GM23338 (cell line): ENCODE results near the gene CCDC138. TPM values are rescaled to one million over a fixed set of nuclear protein-coding genes. Genes with fewer than 3 reads are reported as not detected.

Experiments used
- ATAC-seq: fragments of 200-7000 bp; cut with Tn5 transposase; 3 replicates; pipeline ENCODE4 v1.9.1; 2020
- DNase-seq: peaks from one replicate; pipeline ENCODE4 v3.0.0-alpha.2; 2015; ENCODE audit warnings: low spot score
- H2AFZ ChIP-seq: fragments of 200-600 bp; sonication (generic); 2 replicates; pipeline ENCODE4 v1.8.0; 2016; ENCODE audit warnings: antibody characterized with exemption, mild to moderate bottlenecking, moderate library complexity
- H3F3A ChIP-seq: fragments of 200-600 bp; sonication (generic); replicated peaks from 2 replicates; pipeline ENCODE4 v1.8.0; 2017; ENCODE audit warnings: antibody characterized with exemption, mixed run types, low read depth
- H3K27ac ChIP-seq: fragments of 200-600 bp; sonication (generic); 2 replicates; pipeline ENCODE4 v1.6.1; 2016; ENCODE audit warnings: low read depth
- H3K27me3 ChIP-seq: fragments of 200-600 bp; sonication (generic); 2 replicates; pipeline ENCODE4 v1.8.0; 2016; ENCODE audit warnings: mild to moderate bottlenecking, mixed run types, moderate library complexity; ENCODE audit not compliant: insufficient read depth
- H3K36me3 ChIP-seq: fragments of 200-600 bp; sonication (generic); 2 replicates; pipeline ENCODE4 v1.8.0; 2016; ENCODE audit warnings: mild to moderate bottlenecking; ENCODE audit not compliant: insufficient read depth
- H3K4me1 ChIP-seq: fragments of 200-600 bp; sonication (generic); 2 replicates; pipeline ENCODE4 v1.8.0; 2016; ENCODE audit warnings: mild to moderate bottlenecking, moderate library complexity; ENCODE audit not compliant: insufficient read depth
- H3K4me2 ChIP-seq: fragments of 200-600 bp; sonication (generic); 2 replicates; pipeline ENCODE4 v1.7.1; 2017; ENCODE audit warnings: mixed run types
- H3K4me3 ChIP-seq: fragments of 200-600 bp; sonication (generic); 2 replicates; pipeline ENCODE4 v1.6.1; 2016; ENCODE audit warnings: mixed run types
- H3K79me2 ChIP-seq: fragments of 200-600 bp; sonication (generic); replicated peaks from 2 replicates; pipeline ENCODE4 v1.8.0; 2017; ENCODE audit warnings: mild to moderate bottlenecking; ENCODE audit not compliant: insufficient read depth
- H3K9me2 ChIP-seq: fragments of 200-600 bp; sonication (generic); 2 replicates; pipeline ENCODE4 v1.8.0; 2017; ENCODE audit not compliant: insufficient read depth
- H4K20me1 ChIP-seq: fragments of 200-600 bp; sonication (generic); replicated peaks from 2 replicates; pipeline ENCODE4 v1.8.0; 2017; ENCODE audit warnings: mild to moderate bottlenecking; ENCODE audit not compliant: insufficient read depth
- H3K27ac Mint-ChIP-seq: 2 replicates; pipeline ENCODE4 v1.8.0; 2020; ENCODE audit warnings: inconsistent platforms, mild to moderate bottlenecking, moderate library complexity, mixed read lengths
- H3K27me3 Mint-ChIP-seq: 3 replicates; pipeline ENCODE4 v1.8.0; 2022; ENCODE audit warnings: low read depth, mild to moderate bottlenecking, moderate library complexity, mixed read lengths, inconsistent platforms; ENCODE audit not compliant: insufficient read depth, poor library complexity
- H3K36me3 Mint-ChIP-seq: 3 replicates; pipeline ENCODE4 v1.8.0; 2021; ENCODE audit warnings: low read depth, mild to moderate bottlenecking, inconsistent platforms, moderate library complexity, mixed read lengths
- H3K4me1 Mint-ChIP-seq: 3 replicates; pipeline ENCODE4 v1.8.0; 2020; ENCODE audit warnings: mild to moderate bottlenecking, inconsistent platforms, mixed read lengths
- H3K4me3 Mint-ChIP-seq: 3 replicates; pipeline ENCODE4 v1.8.0; 2021; ENCODE audit warnings: moderate library complexity, mild to moderate bottlenecking, inconsistent platforms, mixed read lengths
- H3K9me3 Mint-ChIP-seq: 3 replicates; pipeline ENCODE4 v1.8.0; 2020; ENCODE audit warnings: moderate library complexity, mild to moderate bottlenecking, inconsistent platforms, mixed read lengths
- CREB1 ChIP-seq: fragments of 250-450 bp; sonication (Bioruptor Pico); IDR thresholded peaks from 2 replicates; pipeline ENCODE4 v1.5.0; 2020; ENCODE audit warnings: low read depth, mild to moderate bottlenecking, moderate library complexity
- EZH2 ChIP-seq: fragments of 200-600 bp; sonication (generic); IDR thresholded peaks from one replicate; pipeline ENCODE4 v1.8.0; 2017; ENCODE audit warnings: antibody characterized with exemption, mild to moderate bottlenecking, low read depth; ENCODE audit not compliant: unreplicated experiment
- EZH2phosphoT487 ChIP-seq: fragments of 200-600 bp; sonication (generic); IDR thresholded peaks from one replicate; pipeline ENCODE4 v1.8.1; 2018; ENCODE audit warnings: antibody characterized with exemption; ENCODE audit not compliant: unreplicated experiment
- JUNB ChIP-seq: IDR thresholded peaks from one replicate; pipeline ENCODE4 v1.6.1; 2016; ENCODE audit warnings: antibody characterized with exemption; ENCODE audit not compliant: unreplicated experiment
- NANOG ChIP-seq: IDR thresholded peaks from 2 replicates; pipeline ENCODE4 v1.6.1; 2016; ENCODE audit warnings: antibody characterized with exemption, borderline replicate concordance
- POLR2AphosphoS5 ChIP-seq: IDR thresholded peaks from 2 replicates; pipeline ENCODE4 v1.6.1; 2016; ENCODE audit warnings: antibody characterized with exemption, low read depth
- STAT1 ChIP-seq: IDR thresholded peaks from one replicate; pipeline ENCODE4 v1.6.1; 2016; ENCODE audit warnings: antibody characterized with exemption; ENCODE audit not compliant: unreplicated experiment
- ZNF114 ChIP-seq: fragments of 250-450 bp; sonication (Bioruptor Pico); IDR thresholded peaks from 2 replicates; pipeline ENCODE4 v1.5.0; 2020; ENCODE audit warnings: mild to moderate bottlenecking, moderate library complexity
- ZNF331 ChIP-seq: fragments of 250-450 bp; sonication (Bioruptor Pico); IDR thresholded peaks from 2 replicates; pipeline ENCODE4 v1.5.0; 2020; ENCODE audit warnings: low read depth, mild to moderate bottlenecking, moderate library complexity
- polyA plus RNA-seq: library from polyadenylated mRNA; unstranded; fragments of >200 nt; fragmentation: Nextera tagmentation; extraction: Ambion mirVana; gene quantifications from 2 replicates; pipeline ENCODE4 v1.2.1, GENCODE V29; 2016
- total RNA-seq: library from RNA; depleted of rRNA; stranded (reverse); fragments of >200 nt; shearing (Covaris generic); gene quantifications from 2 replicates; pipeline ENCODE4 v1.2.3, GENCODE V29; 2014
- TF ChIP-seq, protein P1 (sequence below): IDR thresholded peaks from 2 replicates; pipeline ENCODE4 v1.6.1; 2016; ENCODE audit warnings: antibody characterized with exemption
- TF ChIP-seq, protein P2 (sequence below): IDR thresholded peaks from one replicate; pipeline ENCODE4 v1.6.1; 2018; ENCODE audit warnings: antibody characterized with exemption; ENCODE audit not compliant: unreplicated experiment
- TF ChIP-seq, protein P3 (sequence below): fragments of 250-450 bp; sonication (Bioruptor Pico); IDR thresholded peaks from 2 replicates; pipeline ENCODE4 v1.5.0; 2020; ENCODE audit warnings: mild to moderate bottlenecking, moderate library complexity
- TF ChIP-seq, protein P4 (sequence below), 2 experiments: fragments of 200-600 bp in 1 of 2; sonication (generic) in 1 of 2; conservative IDR thresholded peaks; 2 replicates each; pipeline versions ENCODE4 v1.5.1 to v1.6.1; 2016 to 2017; ENCODE audit warnings: antibody characterized with exemption in 2 of 2, low read depth in 2 of 2, mild to moderate bottlenecking in 2 of 2, moderate library complexity in 1 of 2

The CCDC138 gene
- total and polyA plus RNA-seq, 2 experiments from 2014 or later, result 30.8 to 31.6 TPM

DNA sequence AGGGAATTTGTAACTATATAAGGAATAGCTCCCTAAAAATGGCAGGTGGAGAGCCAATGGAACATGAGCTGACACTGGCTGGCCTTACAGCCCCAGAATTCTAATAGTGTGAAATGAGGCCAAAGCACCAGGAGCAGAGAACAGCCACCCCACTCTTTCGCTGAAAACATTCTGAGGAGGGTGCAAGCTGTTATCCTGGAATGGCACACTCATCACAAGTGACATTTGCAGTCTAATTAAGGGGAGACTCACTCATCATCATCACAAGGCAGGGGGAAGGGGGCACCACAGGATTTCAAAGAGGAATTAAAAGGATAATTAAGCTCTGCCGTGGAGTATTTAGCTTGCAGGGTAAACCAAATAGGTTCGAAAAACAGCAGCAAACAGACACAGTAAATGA is 108.2 kb downstream of the CCDC138 start:
- Histone ChIP-seq H3K4me2 (no peak overlapping the region), H3K36me3 (no peaks in the 10 kb centered on the region), H3K79me2 (no peaks in the 10 kb centered on the region), H3K4me1 (no peaks in the 10 kb centered on the region), H4K20me1 (no peaks in the 10 kb centered on the region; the same call in 1 of the 2 replicates), H3K27ac (no peak overlapping the region), H3F3A (no peaks in the 10 kb centered on the region), H2AFZ (no peak overlapping the region), H3K9me2 (no peaks in the 10 kb centered on the region), H3K27me3 (no peaks in the 10 kb centered on the region), H3K4me3 (no peak overlapping the region)
- H3K9me3 Mint-ChIP-seq, result peaks cover 4% of the 10 kb centered on the region; the same call in 1 of the 3 replicates
- peaks cover 5% of the 10 kb centered on the region; the same call in 2 of the 3 replicates for H3K36me3 Mint-ChIP-seq
- H3K4me1 Mint-ChIP-seq, result peaks cover 12% of the 10 kb centered on the region; the same call in 2 of the 3 replicates
- ATAC-seq (no peak), DNase-seq (no peak)
- no peak overlapping the region for H3K4me3 Mint-ChIP-seq
- H3K27ac Mint-ChIP-seq, result no peak overlapping the region
- TF ChIP-seq POLR2AphosphoS5, result no peak
- TF ChIP-seq, protein P1, sequence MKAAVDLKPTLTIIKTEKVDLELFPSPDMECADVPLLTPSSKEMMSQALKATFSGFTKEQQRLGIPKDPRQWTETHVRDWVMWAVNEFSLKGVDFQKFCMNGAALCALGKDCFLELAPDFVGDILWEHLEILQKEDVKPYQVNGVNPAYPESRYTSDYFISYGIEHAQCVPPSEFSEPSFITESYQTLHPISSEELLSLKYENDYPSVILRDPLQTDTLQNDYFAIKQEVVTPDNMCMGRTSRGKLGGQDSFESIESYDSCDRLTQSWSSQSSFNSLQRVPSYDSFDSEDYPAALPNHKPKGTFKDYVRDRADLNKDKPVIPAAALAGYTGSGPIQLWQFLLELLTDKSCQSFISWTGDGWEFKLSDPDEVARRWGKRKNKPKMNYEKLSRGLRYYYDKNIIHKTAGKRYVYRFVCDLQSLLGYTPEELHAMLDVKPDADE, result no peak
- no peak for TF ChIP-seq JUNB
- no peak for TF ChIP-seq EZH2
- no peak for TF ChIP-seq EZH2phosphoT487
- no peak for TF ChIP-seq NANOG
- TF ChIP-seq, protein P2, sequence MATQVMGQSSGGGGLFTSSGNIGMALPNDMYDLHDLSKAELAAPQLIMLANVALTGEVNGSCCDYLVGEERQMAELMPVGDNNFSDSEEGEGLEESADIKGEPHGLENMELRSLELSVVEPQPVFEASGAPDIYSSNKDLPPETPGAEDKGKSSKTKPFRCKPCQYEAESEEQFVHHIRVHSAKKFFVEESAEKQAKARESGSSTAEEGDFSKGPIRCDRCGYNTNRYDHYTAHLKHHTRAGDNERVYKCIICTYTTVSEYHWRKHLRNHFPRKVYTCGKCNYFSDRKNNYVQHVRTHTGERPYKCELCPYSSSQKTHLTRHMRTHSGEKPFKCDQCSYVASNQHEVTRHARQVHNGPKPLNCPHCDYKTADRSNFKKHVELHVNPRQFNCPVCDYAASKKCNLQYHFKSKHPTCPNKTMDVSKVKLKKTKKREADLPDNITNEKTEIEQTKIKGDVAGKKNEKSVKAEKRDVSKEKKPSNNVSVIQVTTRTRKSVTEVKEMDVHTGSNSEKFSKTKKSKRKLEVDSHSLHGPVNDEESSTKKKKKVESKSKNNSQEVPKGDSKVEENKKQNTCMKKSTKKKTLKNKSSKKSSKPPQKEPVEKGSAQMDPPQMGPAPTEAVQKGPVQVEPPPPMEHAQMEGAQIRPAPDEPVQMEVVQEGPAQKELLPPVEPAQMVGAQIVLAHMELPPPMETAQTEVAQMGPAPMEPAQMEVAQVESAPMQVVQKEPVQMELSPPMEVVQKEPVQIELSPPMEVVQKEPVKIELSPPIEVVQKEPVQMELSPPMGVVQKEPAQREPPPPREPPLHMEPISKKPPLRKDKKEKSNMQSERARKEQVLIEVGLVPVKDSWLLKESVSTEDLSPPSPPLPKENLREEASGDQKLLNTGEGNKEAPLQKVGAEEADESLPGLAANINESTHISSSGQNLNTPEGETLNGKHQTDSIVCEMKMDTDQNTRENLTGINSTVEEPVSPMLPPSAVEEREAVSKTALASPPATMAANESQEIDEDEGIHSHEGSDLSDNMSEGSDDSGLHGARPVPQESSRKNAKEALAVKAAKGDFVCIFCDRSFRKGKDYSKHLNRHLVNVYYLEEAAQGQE, result no peak
- TF ChIP-seq, protein P3, sequence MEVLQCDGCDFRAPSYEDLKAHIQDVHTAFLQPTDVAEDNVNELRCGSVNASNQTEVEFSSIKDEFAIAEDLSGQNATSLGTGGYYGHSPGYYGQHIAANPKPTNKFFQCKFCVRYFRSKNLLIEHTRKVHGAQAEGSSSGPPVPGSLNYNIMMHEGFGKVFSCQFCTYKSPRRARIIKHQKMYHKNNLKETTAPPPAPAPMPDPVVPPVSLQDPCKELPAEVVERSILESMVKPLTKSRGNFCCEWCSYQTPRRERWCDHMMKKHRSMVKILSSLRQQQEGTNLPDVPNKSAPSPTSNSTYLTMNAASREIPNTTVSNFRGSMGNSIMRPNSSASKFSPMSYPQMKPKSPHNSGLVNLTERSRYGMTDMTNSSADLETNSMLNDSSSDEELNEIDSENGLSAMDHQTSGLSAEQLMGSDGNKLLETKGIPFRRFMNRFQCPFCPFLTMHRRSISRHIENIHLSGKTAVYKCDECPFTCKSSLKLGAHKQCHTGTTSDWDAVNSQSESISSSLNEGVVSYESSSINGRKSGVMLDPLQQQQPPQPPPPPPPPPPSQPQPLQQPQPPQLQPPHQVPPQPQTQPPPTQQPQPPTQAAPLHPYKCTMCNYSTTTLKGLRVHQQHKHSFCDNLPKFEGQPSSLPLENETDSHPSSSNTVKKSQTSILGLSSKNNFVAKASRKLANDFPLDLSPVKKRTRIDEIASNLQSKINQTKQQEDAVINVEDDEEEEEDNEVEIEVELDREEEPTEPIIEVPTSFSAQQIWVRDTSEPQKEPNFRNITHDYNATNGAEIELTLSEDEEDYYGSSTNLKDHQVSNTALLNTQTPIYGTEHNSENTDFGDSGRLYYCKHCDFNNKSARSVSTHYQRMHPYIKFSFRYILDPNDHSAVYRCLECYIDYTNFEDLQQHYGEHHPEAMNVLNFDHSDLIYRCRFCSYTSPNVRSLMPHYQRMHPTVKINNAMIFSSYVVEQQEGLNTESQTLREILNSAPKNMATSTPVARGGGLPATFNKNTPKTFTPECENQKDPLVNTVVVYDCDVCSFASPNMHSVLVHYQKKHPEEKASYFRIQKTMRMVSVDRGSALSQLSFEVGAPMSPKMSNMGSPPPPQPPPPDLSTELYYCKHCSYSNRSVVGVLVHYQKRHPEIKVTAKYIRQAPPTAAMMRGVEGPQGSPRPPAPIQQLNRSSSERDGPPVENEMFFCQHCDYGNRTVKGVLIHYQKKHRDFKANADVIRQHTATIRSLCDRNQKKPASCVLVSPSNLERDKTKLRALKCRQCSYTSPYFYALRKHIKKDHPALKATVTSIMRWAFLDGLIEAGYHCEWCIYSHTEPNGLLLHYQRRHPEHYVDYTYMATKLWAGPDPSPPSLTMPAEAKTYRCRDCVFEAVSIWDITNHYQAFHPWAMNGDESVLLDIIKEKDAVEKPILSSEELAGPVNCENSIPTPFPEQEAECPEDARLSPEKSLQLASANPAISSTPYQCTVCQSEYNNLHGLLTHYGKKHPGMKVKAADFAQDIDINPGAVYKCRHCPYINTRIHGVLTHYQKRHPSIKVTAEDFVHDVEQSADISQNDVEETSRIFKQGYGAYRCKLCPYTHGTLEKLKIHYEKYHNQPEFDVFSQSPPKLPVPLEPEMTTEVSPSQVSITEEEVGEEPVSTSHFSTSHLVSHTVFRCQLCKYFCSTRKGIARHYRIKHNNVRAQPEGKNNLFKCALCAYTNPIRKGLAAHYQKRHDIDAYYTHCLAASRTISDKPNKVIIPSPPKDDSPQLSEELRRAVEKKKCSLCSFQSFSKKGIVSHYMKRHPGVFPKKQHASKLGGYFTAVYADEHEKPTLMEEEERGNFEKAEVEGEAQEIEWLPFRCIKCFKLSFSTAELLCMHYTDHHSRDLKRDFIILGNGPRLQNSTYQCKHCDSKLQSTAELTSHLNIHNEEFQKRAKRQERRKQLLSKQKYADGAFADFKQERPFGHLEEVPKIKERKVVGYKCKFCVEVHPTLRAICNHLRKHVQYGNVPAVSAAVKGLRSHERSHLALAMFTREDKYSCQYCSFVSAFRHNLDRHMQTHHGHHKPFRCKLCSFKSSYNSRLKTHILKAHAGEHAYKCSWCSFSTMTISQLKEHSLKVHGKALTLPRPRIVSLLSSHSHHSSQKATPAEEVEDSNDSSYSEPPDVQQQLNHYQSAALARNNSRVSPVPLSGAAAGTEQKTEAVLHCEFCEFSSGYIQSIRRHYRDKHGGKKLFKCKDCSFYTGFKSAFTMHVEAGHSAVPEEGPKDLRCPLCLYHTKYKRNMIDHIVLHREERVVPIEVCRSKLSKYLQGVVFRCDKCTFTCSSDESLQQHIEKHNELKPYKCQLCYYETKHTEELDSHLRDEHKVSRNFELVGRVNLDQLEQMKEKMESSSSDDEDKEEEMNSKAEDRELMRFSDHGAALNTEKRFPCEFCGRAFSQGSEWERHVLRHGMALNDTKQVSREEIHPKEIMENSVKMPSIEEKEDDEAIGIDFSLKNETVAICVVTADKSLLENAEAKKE (CRISPR knock-in tag), result no peak
- TF ChIP-seq ZNF114 (CRISPR knock-in tag), result no peak
- no peak for TF ChIP-seq STAT1
- TF ChIP-seq, protein P4, sequence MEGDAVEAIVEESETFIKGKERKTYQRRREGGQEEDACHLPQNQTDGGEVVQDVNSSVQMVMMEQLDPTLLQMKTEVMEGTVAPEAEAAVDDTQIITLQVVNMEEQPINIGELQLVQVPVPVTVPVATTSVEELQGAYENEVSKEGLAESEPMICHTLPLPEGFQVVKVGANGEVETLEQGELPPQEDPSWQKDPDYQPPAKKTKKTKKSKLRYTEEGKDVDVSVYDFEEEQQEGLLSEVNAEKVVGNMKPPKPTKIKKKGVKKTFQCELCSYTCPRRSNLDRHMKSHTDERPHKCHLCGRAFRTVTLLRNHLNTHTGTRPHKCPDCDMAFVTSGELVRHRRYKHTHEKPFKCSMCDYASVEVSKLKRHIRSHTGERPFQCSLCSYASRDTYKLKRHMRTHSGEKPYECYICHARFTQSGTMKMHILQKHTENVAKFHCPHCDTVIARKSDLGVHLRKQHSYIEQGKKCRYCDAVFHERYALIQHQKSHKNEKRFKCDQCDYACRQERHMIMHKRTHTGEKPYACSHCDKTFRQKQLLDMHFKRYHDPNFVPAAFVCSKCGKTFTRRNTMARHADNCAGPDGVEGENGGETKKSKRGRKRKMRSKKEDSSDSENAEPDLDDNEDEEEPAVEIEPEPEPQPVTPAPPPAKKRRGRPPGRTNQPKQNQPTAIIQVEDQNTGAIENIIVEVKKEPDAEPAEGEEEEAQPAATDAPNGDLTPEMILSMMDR (conservative IDR thresholded peaks at IDR 0.05; ENCODE audit: low read depth in 2 of 2), result no peak
- TF ChIP-seq ZNF331 (CRISPR knock-in tag), result no peak
- no peak for TF ChIP-seq CREB1 (CRISPR knock-in tag)
- no peaks in the 10 kb centered on the region for H3K27me3 Mint-ChIP-seq
